ENCODE data around the gene TACO1.

Gene TACO1

DNA sequence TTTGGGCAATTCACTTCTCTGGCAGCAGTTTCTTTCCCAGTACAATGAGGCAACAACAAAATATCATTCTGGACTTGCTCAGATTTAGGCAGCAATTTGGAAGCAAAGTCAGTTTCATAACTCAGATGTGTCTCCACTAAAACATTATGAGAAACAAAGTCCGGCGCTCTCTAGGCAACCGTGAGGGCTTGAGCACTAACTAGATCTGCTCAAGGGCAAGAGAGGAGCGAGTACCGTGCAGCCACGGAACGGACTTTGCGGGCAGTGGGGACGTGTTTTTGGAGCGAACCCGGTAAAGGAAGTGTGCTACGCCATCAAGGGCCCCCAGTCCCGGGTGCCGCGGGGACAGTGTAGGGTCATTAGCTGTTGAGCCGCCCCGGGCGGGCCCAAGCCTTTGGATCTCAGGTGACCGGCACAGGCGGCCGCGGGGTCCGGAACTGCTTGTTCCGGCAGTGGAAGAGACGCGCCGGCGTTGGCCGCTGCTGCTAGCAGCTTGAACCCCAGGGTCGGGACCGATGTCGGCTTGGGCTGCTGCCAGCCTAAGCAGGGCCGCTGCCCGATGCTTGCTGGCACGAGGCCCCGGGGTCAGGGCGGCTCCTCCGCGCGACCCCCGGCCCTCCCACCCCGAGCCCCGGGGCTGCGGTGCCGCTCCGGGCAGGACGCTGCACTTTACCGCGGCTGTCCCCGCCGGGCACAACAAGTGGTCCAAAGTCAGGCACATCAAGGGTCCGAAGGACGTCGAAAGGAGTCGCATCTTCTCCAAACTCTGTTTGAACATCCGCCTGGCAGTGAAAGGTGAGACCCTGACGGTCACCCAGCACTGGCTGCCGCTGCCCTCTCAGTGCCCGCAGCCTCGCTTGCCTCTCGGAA lies at the start of gene TACO1:
TSS of gene TACO1 (plus strand) at position 327 of the 870 bp plus-strand sequence. CDS start at position 516, 189 bp downstream.
- peak; percentile 91 for DNase-seq

DNA sequence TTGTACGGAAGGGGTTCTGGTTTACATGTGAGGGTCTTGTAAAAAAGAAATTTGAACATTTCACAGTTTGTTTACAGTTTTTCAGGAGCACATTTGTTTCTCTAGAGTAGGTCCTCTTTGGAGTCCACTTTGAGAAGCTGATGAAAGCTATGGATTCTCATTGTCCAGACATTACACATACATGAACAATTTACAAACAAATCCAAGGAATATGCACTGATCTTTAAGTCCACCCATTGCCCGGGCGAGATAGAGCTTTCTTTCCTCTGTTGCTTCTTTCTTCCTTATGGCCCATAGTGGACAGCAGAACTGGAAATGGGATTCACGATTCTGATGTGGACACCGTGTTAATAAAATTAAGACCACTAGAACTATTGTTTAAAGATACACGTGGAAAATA lies 48.5 kb upstream of the TACO1 start:
- DNase-seq, result no peak

DNA sequence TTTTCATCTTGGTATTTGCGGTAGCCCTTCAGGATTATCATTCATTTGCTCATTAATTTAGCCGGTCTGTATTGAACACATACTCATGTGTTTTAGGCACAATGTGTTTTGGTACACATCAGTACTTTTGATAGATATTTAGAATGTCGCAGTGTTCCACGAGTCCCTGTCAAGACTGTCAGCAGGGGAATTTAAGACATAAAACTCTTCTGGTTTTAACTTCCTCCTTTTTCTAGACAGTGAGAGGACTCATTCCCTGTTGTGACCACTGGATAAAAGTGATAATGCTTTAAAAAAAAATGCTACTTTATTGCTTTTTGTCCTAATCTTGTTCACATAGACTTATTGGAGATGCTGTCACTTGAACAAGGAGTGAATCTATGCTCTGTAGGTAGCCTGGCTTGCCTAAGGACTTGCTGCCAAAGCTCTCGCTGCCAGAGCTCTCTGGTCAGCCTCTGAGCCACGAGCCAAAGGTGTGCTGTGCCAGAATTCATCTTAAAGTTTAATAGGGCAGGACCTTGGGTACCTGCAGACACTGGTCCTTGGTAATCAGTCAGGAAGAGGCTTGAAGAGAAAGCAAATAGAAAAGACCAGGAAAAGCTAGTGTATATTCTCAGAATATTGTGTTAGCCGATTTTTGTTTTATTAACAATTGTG lies 45.1 kb upstream of the TACO1 start:
- DNase-seq, result no peak

DNA sequence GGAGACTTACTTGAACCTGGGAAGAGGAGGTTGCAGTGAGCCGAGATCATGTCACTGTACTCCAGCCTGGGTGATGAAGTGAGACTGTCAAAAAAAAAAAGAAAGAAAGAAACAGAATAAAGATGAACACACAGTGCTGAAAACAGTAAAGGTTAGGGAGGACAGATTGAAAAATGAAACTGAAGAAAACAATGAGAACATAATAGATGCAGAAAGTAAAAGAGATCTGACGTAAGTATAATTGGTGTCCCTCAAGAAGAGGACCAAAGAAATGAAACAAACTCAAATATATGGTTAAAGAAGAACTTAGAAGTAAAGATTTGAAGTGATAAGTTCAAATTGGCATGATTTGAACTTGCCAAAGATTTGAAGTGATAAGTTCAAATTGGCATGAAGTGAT lies 43.3 kb upstream of the TACO1 start:
- no peak for DNase-seq

DNA sequence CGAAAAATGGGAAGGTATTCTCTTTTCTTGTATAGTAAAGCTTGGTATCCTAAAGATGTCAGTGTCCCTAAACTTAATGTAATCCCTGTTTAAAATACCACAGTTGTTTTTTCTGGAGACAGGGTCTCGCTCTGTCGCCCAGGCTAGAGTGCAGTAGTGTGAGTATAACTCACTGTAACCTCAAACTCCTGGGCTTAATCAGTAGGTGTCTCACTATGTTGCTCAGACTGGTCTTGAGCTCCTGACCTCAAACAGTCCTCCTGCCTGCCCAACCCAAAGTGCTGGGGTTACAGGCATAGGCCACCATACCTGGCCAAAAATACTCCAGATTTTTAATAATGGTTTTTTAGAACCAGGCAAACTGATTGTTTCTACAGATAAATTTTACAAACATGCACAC lies 42.3 kb upstream of the TACO1 start:
- no peak for DNase-seq

DNA sequence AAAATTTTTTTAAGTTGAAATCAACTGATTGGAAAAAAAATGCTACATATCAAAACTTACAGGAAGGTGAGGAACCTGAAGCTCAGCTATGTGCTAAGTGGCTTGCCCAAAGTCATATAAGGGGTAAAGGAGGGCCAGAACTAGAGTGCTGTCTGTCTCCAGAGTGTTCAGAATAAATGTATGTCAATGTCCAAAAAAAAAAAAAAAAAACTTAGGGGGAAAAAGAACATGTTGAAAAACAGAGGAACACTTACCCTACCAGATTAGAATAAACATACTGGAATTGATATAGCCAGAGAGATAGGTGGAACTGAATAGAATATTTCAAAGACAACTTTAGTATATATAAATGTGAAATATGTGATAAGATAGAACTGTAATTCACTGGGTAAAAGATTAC lies 38.9 kb upstream of the TACO1 start:
- no peak for DNase-seq

DNA sequence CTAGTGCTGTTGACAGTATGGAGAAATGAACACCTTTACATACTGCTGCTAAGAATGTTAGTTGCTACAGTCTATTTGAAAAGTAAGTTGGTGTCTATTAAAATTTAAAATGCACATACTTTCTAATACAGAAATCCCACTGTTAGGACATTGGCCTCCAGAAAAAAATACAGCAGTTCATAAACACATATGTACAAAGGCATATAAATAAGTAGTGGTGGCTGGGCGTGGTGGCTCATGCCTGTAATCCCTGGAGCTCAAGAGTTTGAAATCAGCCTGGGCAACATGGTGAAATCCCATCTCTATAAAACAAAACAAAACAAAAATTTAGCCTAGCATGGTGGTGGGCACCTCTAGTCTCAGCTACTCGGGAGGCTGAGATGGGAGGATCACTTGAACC lies 37.4 kb upstream of the TACO1 start:
- DNase-seq, result no peak

DNA sequence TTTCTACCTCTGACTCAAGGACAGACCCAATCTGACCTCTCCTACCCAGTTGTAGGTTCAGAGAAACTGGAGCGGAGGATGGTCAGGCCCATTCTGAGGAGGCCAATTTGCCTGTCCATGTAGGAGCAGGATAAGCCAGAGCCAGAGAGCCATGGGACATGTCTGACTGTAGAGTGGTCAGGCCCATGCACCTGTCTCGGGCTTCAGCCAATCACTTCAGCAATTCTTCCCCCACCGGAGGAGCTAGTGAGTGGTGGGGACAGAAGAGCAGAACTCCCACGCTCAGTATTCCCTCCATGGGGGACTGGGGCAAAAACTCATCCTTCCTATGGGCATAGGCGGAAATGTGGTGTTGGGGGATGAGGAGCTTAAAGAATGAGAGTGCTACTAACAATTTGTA lies 36.1 kb upstream of the TACO1 start:
- DNase-seq, result no peak

DNA sequence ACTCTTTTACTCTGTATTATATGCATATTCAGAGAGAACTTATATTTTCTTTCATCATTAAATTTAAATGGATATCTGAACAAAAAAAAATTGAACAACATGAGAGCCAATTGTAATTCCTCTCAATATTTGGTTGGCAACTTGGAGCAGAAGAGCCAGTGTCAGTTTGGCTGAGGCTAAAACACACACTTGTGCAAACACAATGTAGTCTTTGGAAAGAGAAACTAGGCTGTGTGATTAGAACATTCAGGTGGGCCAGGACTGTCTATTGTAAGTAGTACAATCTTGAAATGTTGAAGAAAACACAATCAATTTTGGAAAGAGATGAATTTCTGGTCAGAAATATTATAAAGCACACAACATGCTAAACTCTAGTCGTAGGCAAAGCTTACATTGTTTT lies 33.5 kb upstream of the TACO1 start:
- no peak for DNase-seq

DNA sequence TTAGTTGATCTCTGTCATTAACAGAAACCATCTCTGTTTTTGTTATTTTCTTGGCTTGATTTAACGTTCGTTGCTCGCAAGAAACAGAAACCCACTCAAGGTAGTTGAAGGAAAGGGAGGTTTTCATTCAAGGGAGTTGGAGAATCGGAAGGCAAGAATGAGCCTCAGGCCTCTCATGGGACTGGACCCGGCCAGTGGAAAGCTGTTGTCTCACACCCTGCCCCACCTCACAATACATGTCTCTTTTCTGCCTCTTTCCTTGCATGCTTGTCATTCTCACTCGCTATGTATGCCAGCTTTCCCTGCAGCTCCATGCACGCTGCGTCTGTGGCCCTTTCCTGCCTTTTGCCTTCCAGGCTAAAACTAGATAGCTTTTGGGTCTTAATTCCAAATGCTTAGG lies 32.1 kb upstream of the TACO1 start:
- DNase-seq, result no peak

DNA sequence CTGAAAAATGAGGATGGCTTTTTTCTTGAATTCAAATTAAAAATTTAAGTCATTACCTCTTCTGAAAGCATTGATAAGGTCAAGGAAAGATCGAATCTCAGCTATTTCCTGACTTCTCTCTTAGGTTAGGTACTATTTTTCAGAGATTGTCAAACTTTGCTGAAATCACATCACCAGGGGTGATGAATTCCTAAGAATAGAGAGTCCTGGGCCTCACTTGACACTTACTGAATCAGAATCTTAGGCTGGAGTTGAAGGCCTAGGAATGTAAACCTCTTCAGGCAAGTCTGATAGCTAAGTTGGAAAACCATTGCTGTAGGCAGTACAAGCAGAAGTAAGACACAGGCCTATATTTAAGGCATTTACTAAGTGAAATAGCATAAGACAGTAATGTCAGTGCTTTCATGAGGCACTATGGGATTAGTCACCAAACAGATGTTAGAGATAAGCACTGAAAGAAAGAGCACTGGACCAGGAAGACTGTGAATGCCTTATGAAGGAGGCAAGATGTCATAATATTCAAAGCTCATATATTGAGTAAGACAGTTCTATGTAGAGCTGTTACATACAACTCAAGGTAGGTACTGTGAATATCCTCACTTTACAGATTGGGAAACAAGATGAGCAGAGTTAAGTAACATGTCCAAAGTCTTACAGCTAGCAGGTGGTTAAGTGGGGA lies 28.9 kb upstream of the TACO1 start:
- DNase-seq, result no peak

DNA sequence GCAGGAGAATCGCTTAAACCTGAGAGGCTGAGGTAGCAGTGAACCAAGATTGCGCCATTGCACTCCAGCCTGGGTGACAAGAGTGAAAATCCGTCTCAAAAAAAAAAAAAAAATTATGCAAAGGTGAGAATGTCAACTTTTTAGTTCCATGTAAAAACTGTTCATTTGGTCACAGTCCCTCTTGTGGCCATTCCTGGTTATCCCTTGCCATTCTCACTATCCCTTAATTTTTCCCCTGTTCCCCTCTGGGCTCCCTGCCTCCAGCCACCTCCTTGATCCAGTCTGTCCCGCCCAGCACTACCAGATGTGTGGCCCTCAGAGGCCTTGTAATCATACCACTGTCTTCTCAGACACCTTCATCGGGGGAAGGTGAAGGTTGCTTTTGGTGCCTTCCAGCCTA lies 27.1 kb upstream of the TACO1 start:
- DNase-seq, result no peak

DNA sequence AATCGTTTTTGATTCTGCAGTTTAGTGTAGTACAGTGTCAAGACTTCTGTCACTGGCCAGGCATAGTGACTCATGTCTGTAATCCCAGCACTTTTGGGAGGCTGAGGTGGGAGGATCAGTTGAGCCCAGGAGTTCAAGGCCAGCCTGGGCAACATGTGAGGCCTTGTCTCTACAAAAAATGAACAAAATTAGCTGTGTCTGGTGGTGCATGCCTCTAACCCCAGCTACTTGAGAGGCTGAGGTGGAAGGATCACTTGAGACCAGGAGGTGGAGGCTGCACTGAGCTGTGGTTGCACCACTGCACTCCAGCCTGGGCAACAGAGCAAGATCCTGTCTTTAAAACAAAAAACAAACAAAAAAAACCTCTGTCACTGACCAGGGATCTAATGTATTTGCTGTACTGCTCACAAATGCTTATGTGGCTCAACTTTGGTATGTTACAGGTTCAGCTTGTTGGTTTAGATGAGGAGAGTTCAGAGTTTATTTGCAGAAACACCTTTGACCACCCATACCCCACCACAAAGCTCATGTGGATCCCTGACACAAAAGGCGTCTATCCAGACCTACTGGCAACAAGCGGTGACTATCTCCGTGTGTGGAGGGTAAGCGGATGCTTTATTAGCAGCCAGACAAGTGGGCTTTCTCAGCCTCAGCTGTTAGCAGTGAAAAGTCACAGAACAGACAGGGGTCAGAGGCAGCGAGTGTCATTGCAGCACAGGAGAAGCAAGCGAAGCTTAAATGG lies 22.5 kb upstream of the TACO1 start:
- no peak for DNase-seq

DNA sequence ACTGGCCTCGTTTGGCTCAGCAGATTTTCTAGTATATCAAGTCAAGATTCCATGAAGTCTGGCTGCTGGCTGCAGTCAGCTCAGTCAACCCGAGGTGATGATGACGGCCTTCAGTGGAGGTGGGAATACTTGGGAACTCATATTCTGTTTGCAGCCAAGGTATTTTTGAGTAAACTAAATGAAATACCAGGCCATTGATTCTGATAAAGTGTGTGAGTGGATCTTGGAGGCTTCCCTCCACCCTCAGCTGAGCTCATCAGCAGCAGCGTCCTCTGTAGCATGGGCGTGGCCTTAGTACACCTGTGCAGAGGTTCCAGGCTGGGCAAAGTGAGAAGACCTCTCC lies 22.0 kb upstream of the TACO1 start:
- DNase-seq, result no peak

DNA sequence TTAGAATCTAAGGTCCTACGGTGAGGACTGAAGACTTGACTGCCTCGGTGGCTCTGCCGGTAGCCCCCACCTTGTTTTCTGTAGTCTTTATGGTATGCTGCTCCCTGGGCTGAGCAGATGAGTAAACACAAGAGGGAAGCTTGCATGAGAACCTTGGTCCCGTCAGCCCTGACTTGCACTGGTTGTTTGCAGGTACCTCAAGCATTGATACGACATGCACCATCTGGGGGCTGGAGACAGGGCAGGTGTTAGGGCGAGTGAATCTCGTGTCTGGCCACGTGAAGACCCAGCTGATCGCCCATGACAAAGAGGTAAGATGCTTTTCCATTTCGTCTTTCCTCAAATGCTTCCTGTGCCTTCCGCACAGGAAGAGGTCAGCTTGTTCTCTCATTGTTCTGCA lies 21.1 kb upstream of the TACO1 start:
- no peak for DNase-seq

DNA sequence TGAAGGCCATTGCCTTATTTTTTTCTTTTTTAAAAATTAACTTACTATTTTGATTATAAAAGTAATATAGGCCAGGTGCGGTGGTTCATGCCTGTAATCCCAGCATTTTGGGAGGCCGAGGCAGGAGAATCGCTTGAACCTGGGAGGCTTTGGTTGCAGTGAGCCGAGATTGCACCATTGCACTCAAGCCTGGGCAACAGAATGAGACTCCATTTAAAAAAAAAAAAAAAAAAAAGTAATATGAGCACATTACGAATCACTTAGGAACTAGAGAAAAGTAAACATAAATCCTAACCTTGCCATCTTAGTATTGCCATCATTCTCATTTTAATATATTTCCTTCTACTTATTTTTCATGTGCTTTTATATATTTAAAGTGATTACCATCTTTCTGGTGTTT lies 12.9 kb upstream of the TACO1 start:
- no peak for DNase-seq

DNA sequence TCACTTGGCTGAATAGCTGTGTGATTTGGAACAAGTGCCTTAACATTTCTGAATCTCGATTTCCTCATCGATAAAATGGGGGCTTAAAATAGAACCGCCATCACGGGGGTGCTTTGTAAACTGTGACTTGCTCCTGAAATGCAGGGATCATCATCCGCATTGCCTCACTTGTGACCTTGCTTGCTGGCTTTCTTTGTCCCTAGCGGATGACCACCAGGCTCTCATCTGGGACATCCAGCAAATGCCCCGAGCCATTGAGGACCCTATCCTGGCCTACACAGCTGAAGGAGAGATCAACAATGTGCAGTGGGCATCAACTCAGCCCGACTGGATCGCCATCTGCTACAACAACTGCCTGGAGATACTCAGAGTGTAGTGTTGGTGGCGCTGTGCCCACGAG lies 11.9 kb upstream of the TACO1 start:
- DNase-seq, result peak; percentile 56

DNA sequence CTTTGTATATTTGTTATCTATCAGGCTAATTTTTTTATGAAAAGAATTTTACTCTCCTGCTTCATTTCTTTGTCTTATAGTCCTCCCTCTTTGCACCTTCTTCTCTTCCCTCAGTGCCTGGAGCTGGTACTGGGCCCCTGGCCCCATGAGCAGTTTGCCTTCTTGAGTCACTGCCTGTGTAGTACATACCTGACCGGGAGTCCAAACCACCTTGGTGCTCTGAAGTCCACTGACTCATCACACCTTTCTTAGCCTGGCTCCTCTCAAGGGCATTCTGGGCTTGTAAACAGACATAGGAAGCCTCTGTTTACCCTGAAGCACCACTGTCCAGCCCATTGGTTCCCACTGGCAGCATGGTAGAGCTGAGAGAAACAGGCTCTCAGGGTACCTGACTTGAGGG lies 11.0 kb upstream of the TACO1 start:
- peak; percentile 30 for DNase-seq

DNA sequence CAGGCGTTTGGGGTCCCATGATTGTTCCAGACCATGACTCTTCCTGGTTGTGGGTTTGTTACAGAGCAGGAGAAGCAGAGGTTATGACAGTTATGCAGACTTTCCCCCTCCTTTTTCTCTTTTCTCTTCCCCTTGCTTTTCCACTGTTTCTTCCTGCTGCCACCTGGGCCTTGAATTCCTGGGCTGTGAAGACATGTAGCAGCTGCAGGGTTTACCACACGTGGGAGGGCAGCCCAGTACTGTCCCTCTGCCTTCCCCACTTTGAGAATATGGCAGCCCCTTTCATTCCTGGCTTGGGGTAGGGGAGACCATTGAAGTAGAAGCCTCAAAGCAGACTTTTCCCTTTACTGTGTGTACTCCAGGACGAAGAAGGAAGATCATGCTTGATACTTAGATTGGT lies 7.9 kb upstream of the TACO1 start:
- peak; percentile 50 for DNase-seq

DNA sequence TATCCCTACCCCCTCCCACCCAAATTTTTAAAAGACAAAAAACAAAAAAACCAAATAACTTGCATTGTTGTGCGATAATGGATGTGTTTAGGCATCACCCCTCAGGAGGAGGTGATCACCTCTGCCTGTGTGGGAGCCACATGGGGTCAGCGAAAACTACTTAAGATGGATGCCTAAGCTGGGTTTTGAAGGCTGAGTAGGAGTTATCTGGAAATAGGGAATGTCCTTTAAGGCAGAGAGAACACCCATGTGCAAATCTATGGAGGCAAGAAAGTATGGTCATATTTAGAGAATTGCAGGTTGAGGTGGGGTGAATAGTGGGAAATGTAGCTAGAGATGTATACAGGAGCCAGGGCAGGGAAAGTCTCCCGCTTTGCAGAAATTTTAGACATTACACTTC lies 5.6 kb upstream of the TACO1 start:
- DNase-seq, result peak; percentile 12

DNA sequence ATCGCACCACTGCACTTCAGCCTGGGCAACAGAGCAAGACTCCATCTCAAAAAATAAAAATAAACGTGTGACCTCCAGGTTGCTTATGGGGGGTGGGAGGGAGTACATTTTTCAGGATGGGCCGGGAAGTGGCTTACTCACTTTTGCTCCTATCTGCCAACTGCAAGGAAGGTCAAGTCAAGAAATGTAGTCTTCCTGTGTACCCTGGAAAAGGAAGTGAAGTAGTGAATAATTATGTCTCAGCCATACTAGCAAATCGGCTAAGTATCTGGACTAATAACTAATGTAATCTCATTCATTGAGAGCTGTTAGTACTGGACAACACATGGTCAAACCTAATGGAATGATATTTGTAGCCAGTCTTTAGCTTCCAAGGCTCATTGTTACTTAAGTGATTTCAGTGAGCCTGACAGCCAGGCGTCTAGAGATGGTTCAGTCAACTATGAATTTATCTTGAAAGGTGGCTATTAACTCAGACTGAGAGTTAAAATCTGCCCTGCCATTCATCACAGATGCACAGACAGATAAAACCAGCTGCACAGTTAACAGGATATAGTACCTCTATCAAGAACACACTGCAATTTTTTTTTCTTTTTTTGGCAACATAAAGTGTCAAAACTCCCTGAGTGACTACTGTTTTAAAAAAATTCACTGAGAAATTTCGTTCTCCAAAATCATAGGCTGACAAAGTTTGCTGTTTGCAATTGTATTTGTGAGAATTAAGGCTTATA lies 3.7 kb upstream of the TACO1 start:
- DNase-seq, result no peak

DNA sequence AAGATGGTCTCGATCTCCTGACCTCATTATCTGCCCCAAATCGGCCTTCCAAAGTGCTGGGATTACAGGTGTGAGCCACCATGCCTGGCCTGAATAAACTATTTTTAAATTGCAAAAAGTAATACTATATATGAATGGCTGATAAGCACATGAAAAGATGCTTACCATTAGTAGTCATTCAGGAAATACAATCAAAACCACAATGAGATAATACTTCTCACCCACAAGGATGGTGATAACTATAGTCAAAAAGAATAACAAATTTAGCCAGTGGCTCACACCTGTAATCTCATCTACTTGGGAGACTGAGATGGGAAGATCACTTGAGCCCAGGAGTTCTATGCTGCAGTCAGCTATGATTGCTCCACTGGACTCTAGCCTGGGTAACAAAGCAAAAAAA lies 2.4 kb upstream of the TACO1 start:
- DNase-seq, result no peak
